ENCODE results near the gene FZD2. TPM values are rescaled to one million over a fixed set of nuclear protein-coding genes. Genes with fewer than 3 reads are reported as not detected.
"Not testable (repeated sequence)": the region's sequence is repeated elsewhere in the genome, so short reads cannot be mapped to it uniquely, and the experiment has no call there.

FZD2 gene
- total RNA-seq, 4 donors from 2014 or later = 0.26 to 22.8 (median 9.0) TPM

DNA sequence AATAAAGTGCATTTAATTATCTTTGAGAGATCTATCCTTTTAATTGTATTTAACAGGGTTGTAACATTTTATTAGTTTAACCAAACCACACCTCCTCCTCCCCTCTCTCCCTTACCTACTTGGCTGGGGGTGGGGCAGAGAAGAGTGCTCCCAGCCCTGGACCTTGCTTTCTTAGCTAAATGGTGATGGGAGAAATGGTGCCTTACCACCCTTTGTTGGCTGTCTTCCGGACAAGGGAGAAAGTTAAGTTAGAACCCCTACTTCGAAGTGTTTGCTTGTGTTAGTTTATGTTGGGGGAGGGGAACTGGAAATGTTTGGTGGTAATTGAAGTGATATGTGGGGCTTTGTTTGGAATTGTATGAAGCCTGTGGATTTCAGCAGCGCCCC, 3.9 kb downstream of the FZD2 start:
- H3K9me3 ChIP-seq = peaks cover 0 to 4% of the 10 kb centered on the region in 2 donors
- no peaks in the 10 kb centered on the region for H3K27me3 ChIP-seq
- TF ChIP-seq, protein P1, sequence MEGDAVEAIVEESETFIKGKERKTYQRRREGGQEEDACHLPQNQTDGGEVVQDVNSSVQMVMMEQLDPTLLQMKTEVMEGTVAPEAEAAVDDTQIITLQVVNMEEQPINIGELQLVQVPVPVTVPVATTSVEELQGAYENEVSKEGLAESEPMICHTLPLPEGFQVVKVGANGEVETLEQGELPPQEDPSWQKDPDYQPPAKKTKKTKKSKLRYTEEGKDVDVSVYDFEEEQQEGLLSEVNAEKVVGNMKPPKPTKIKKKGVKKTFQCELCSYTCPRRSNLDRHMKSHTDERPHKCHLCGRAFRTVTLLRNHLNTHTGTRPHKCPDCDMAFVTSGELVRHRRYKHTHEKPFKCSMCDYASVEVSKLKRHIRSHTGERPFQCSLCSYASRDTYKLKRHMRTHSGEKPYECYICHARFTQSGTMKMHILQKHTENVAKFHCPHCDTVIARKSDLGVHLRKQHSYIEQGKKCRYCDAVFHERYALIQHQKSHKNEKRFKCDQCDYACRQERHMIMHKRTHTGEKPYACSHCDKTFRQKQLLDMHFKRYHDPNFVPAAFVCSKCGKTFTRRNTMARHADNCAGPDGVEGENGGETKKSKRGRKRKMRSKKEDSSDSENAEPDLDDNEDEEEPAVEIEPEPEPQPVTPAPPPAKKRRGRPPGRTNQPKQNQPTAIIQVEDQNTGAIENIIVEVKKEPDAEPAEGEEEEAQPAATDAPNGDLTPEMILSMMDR (IDR thresholded peaks at IDR 0.05) = no peak
- no peak for TF ChIP-seq POLR2A (IDR thresholded peaks at IDR 0.05)
- H3K4me1 ChIP-seq = no peaks in the 10 kb centered on the region
- H3K4me3 ChIP-seq = no peak overlapping the region
- intact Hi-C loops (cut with DNase I; ENCODE audit: low total_unique reads) = no loop called here
- DNase-seq = no peak
- H3K36me3 ChIP-seq = no peaks in the 10 kb centered on the region
- no peak overlapping the region for H3K27ac ChIP-seq

DNA sequence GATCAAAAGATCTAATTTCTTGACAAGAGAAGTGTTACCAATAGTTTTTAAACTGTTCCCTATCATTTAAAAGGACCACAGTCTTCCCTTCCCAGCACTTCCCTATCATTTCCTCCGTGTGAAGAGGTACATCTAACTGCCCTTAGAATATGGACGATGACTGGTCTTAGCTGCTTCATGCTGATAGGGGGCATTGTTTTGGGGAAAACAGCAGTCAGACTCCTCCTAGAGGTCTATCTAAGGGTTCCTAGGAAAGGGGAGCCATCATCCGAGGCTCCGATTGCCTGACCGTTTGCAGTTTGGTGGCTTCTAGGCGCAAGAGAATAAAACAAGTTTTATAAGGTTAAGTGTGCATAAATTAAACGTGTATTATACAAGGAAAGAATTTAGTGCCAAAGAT, 7.1 kb downstream of the FZD2 start:
- intact Hi-C loops (cut with DNase I; ENCODE audit: low total_unique reads) = no loop called here
- H3K4me1 ChIP-seq = no peaks in the 10 kb centered on the region
- H3K27ac ChIP-seq = no peak overlapping the region
- no peaks in the 10 kb centered on the region for H3K27me3 ChIP-seq
- H3K9me3 ChIP-seq = peaks cover 0 to 4% of the 10 kb centered on the region in 2 donors
- TF ChIP-seq POLR2A (IDR thresholded peaks at IDR 0.05) = no peak
- no peaks in the 10 kb centered on the region for H3K36me3 ChIP-seq
- DNase-seq = no peak
- H3K4me3 ChIP-seq = no peak overlapping the region

DNA sequence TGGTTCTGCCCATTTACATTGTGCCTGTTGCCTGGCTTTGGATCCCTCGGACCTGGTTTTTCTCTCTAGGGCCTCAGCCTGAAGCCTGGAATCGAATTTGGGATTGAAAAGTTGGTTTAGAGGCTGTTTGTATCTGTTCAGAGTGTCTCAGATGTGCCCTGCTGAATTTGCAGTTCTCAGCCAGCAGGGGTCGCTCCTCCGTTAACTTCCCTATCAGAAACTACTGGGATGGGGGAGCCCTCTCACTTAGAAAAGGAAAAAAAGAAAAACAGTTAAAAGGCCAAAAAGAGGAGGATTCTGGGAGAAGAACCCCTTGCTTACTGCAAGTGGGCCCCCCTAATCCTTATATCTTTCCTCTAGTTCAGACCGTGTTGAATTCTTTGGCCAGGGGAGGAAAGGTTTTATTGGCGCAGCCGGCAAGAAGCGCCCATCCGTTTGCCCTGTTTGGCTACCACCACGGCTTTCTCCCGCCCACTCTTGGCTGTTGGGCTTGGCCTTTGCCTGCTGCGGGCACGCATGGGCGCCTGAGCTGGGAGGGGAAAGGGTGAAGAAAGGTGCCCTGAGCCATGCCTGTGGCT, 8.7 kb downstream of the FZD2 start:
- Histone ChIP-seq H3K27me3 (no peaks in the 10 kb centered on the region), H3K4me1 (no peaks in the 10 kb centered on the region), H3K4me3 (no peak overlapping the region), H3K27ac (no peak overlapping the region), H3K9me3 (peaks cover 0 to 4% of the 10 kb centered on the region in 2 donors), H3K36me3 (no peaks in the 10 kb centered on the region)
- TF ChIP-seq, protein P1 (IDR thresholded peaks at IDR 0.05) = no peak
- TF ChIP-seq POLR2A (IDR thresholded peaks at IDR 0.05) = no peak
- intact Hi-C loops (cut with DNase I; ENCODE audit: low total_unique reads) = no loop called here
- DNase-seq = no peak

DNA sequence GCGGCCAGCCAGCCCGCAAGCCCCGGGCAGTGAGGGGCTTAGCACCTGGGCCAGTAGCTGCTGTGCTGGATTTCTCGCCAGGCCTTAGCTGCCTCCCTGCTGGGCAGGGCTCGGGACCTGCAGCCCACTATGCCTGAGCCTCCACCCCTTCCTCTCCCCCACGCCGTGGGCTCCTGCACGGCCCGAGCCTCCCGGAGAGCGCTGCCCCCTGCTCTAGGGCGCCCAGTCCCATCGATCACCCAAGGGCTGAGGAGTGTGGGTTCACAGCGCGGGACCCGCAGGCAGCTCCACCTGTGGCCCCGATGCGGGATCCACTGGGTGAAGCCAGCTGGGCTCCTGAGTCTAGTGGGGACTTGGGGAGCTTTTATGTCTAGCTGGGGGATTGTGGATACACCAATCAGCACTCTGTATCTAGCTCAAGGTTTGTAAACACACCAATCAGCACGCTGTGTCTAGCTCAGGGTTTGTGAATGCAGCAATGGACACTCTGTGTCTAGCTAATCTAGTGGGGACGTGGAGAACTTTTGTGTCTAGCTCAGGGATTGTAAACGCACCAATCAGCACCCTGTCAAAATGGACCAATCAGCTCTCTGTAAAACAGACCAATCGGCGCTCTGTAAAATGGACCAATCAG, 11.1 kb downstream of the FZD2 start:
- H3K4me3 ChIP-seq; H3K4me1 ChIP-seq; H3K27me3 ChIP-seq; DNase-seq; intact Hi-C loops (cut with DNase I; ENCODE audit: low total_unique reads); H3K36me3 ChIP-seq; H3K27ac ChIP-seq; H3K9me3 ChIP-seq: not testable (repeated sequence)

DNA sequence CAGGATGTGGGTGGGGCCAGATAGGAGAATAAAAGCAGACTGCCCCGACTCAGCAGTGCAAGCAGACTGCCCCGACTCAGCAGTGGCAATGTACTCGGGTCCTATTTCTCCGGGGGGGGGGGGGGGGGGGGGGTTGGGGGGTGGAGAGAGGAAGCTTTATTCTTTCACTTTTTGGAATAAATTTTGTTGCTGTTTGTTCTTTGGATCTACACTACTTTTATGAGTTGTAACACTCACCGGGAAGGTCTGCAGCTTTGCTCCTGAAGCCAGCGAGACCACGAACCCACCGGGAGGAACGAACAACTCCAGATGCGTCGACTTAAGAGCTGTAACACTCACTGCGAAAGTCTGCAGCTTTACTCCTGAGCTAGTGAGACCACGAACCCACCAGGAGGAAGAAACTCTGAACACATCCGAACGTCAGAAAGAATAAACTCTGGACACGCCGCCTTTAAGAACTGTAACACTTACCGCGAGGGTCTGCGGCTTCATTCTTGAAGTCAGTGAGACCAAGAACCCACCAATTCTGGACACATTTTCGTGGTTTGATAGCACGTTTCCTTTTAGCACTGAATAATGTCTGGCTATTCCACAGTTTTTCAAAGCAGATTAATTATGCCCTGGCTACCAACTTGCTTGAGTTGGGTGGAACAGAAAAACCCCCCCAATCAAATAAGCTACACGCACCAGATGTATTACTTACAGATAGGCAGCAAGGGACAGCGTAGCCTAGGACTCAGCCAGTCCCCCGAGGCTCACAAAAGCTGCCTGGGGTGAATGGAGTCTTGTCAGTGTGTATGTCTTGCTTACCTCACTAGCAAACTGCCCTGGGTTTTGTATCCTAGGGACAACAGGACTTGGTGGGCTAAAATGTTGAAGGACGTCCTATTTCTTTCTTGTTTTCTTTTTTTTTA, 11.9 kb downstream of the FZD2 start:
- no peak for DNase-seq
- Histone ChIP-seq H3K27me3 (no peaks in the 10 kb centered on the region), H3K36me3 (no peaks in the 10 kb centered on the region), H3K4me1 (no peaks in the 10 kb centered on the region), H3K4me3 (no peak overlapping the region), H3K27ac (no peak overlapping the region), H3K9me3 (peaks cover 0 to 4% of the 10 kb centered on the region in 2 donors)
- TF ChIP-seq, protein P1 (IDR thresholded peaks at IDR 0.05) = no peak
- TF ChIP-seq POLR2A (IDR thresholded peaks at IDR 0.05) = no peak
- intact Hi-C loops (cut with DNase I; ENCODE audit: low total_unique reads) = no loop called here

DNA sequence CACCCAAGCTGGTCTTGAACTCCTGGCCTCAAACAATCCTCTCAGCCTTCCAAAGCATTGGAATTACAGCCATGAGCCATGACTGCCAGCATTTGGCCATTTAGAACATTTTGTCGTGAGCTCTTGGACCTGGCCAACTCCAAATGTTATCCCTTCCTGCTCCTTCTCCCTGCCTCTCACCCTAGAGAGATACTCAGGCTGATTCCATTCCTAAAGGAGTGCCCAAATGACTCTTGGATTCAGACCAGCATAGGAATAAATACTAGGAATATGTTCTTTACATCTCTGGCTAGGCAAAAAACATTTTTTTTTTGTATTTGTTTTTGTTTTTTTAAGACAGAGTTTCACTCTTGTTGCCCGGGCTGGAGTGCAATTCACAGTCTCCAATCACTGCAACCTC, 15.5 kb downstream of the FZD2 start:
- no peaks in the 10 kb centered on the region for H3K27me3 ChIP-seq
- H3K4me3 ChIP-seq = no peak overlapping the region
- intact Hi-C loops (cut with DNase I; ENCODE audit: low total_unique reads) = no loop called here
- H3K9me3 ChIP-seq = no peaks in the 10 kb centered on the region
- H3K36me3 ChIP-seq = no peaks in the 10 kb centered on the region
- DNase-seq = no peak
- no peaks in the 10 kb centered on the region for H3K4me1 ChIP-seq
- no peak for TF ChIP-seq POLR2A (IDR thresholded peaks at IDR 0.05)
- TF ChIP-seq, protein P1 (IDR thresholded peaks at IDR 0.05) = no peak
- no peak overlapping the region for H3K27ac ChIP-seq
